ENCODE data around the gene PHC3. TPM values are rescaled to one million over a fixed set of nuclear protein-coding genes. Genes with fewer than 3 reads are reported as not detected.

The PHC3 gene
- total RNA-seq, 6 donors from 2014 or later = 50.7 to 182 (median 76.3) TPM

- no peak for TF ChIP-seq EP300 (IDR thresholded peaks at IDR 0.05)
- no peak for TF ChIP-seq POLR2AphosphoS5 (IDR thresholded peaks at IDR 0.05)
- no peak for TF ChIP-seq CTCF (IDR thresholded peaks at IDR 0.05)
- no peak for TF ChIP-seq POLR2A (IDR thresholded peaks at IDR 0.05)
- peaks cover 4 to 65% (median 16%) of the 10 kb centered on the region in 4 donors for H3K36me3 ChIP-seq
- peaks cover 0 to 9% (median 0%) of the 10 kb centered on the region in 4 donors for H3K4me1 ChIP-seq
- H3K27me3 ChIP-seq = no peaks in the 10 kb centered on the region
- no peak overlapping the region for H3K4me3 ChIP-seq
- H3K27ac ChIP-seq = no peak overlapping the region
- no peaks in the 10 kb centered on the region for H3K9me3 ChIP-seq
- ATAC-seq (ENCODE audit: low FRiP score in 2 of 2) = no peak
- no peak for DNase-seq
- WGBS, 2 donors = 83 to 89% methylated on average over 1 of the region's 1 CpG
Measured at GRCh38 chr3:170107941-170108340, 73.6 kb downstream of the PHC3 start.

DNA sequence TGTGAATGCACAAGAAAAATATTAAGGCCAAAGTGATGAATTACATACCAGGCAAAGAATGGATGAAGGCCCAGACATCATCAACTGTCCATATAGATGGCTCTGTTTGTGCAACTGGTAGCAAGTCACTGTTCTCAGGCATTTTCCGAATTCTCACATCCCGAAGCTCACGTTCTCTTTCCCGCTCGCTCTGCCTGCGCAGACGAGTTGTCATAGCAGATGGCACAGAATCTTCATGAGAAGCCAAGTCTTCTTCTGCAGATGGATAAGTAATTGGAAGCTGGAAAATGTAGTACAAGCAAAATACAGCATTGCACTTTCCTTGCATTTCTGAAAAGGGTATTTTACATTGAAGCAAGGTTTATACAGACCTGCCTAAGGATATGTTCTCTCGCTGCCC, 79.1 kb downstream of the PHC3 start:
- DNase-seq (no peak), ATAC-seq (ENCODE audit: low FRiP score in 2 of 2) (no peak)
- Histone ChIP-seq H3K9me3 (no peaks in the 10 kb centered on the region), H3K4me1 (no peaks in the 10 kb centered on the region), H3K36me3 (peaks cover 17 to 87% (median 32%) of the 10 kb centered on the region in 4 donors), H3K4me3 (no peak overlapping the region), H3K27me3 (no peaks in the 10 kb centered on the region), H3K27ac (no peak overlapping the region)
- 95 to 96% methylated on average over 8 of the region's 8 CpGs for whole genome bisulfite sequencing, 2 donors
- TF ChIP-seq EP300 (IDR thresholded peaks at IDR 0.05) = no peak

GRCh38 chr3:170100944-170101343, 80.6 kb downstream of the PHC3 start:
- no peak for DNase-seq
- 98% methylated on average over 1 of the region's 1 CpG for WGBS, 2 donors
- H3K27ac ChIP-seq = no peak overlapping the region
- H3K36me3 ChIP-seq = peaks cover 24 to 87% (median 40%) of the 10 kb centered on the region in 4 donors
- no peak overlapping the region for H3K4me3 ChIP-seq
- H3K9me3 ChIP-seq = no peaks in the 10 kb centered on the region
- TF ChIP-seq POLR2A (IDR thresholded peaks at IDR 0.05) (no peak), CTCF (IDR thresholded peaks at IDR 0.05) (no peak), EP300 (IDR thresholded peaks at IDR 0.05) (no peak), POLR2AphosphoS5 (IDR thresholded peaks at IDR 0.05) (no peak)
- H3K27me3 ChIP-seq = no peaks in the 10 kb centered on the region
- no peaks in the 10 kb centered on the region for H3K4me1 ChIP-seq
- no peak for ATAC-seq (ENCODE audit: low FRiP score in 2 of 2)

DNA sequence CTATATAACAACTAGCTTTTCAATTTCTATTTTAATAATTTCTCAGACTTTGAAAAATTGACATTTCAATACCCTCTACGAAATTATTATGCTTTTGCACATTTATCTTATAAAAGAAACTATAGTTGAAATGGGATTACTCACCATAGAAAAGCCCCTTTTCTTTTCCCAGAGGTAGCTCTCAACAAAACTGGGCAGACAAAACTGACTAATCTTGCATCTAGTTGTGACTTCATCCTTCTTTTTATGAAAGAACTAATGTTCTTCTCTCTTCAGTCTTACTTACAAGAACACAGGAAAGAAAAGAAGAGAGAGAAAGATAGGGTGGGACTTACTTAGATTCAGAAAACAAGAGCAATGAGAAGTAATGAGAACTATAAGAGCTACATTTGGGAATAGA, 82.8 kb downstream of the PHC3 start:
- Histone ChIP-seq H3K4me3 (no peak overlapping the region), H3K27me3 (no peaks in the 10 kb centered on the region), H3K4me1 (no peaks in the 10 kb centered on the region), H3K36me3 (peaks cover 24 to 96% (median 42%) of the 10 kb centered on the region in 4 donors), H3K9me3 (no peaks in the 10 kb centered on the region), H3K27ac (no peak overlapping the region)
- no peak for DNase-seq
- no peak for ATAC-seq (ENCODE audit: low FRiP score in 2 of 2)
- TF ChIP-seq EP300 (IDR thresholded peaks at IDR 0.05) (no peak), POLR2AphosphoS5 (IDR thresholded peaks at IDR 0.05) (no peak), POLR2A (IDR thresholded peaks at IDR 0.05) (no peak), CTCF (IDR thresholded peaks at IDR 0.05) (no peak)
- WGBS, 2 donors = 83 to 85% methylated on average over 1 of the region's 1 CpG

DNA sequence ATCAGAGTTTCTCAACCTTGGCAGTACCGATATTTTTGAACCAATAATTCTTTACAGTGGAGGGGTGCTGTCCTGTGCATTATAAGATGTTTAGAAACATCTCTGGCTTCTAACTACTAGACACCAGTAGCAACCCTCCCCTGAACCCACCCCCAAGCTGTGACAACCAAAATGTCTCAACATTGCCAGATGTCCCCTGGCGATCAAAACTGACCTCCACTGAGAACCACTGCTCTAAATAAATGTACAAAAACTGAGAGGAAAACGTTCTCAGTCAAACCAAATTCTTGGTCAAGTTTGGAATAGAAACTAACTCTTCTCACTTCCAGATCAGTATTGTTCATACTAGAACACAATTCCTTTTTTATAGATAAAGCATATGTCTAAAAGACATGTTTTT, 85.2 kb downstream of the PHC3 start:
- Histone ChIP-seq H3K4me1 (no peaks in the 10 kb centered on the region), H3K36me3 (peaks cover 14 to 88% (median 29%) of the 10 kb centered on the region in 4 donors), H3K27me3 (no peaks in the 10 kb centered on the region), H3K27ac (no peak overlapping the region), H3K9me3 (no peaks in the 10 kb centered on the region), H3K4me3 (no peak overlapping the region)
- TF ChIP-seq POLR2AphosphoS5 (IDR thresholded peaks at IDR 0.05) (no peak), EP300 (IDR thresholded peaks at IDR 0.05) (no peak), CTCF (IDR thresholded peaks at IDR 0.05) (no peak), POLR2A (IDR thresholded peaks at IDR 0.05) (no peak)
- no peak for ATAC-seq (ENCODE audit: low FRiP score in 2 of 2)
- DNase-seq = no peak
- WGBS, 2 donors = 89 to 90% methylated on average over 3 of the region's 3 CpGs
